ENCODE results near the gene CFTR.

- TF ChIP-seq CTCF (conservative IDR thresholded peaks at IDR 0.05; ENCODE audit: low read depth, low read length) (no peak), CEBPB (IDR thresholded peaks at IDR 0.05; ENCODE audit: low read depth, low read length) (no peak), POLR2A (IDR thresholded peaks at IDR 0.05; ENCODE audit: low read depth, low read length) (no peak)
Measured at GRCh38 chr7:117489016-117489415, 9.2 kb downstream of the CFTR start.
